SK-N-MC (cell line): ENCODE measurements around the gene DACT1.
A peak's percentile ranks its signal among the peaks of the same experiment; 100 is the strongest.

ENCODE experiments used
- DNase-seq: peaks from one replicate; pipeline ENCODE4 v3.0.0-alpha.2; 2011; ENCODE audit warnings: low read depth, low spot score
- H3K27ac ChIP-seq: fragments of 200-600 bp; sonication (generic); 2 replicates; pipeline ENCODE4 v1.5.1; 2016; ENCODE audit warnings: mixed run types
- H3K36me3 ChIP-seq: fragments of 200-600 bp; sonication (generic); 2 replicates; pipeline ENCODE4 v1.6.1; 2017; ENCODE audit warnings: antibody characterized with exemption, low read length, mixed read lengths; ENCODE audit not compliant: insufficient read depth
- H3K4me3 ChIP-seq: fragments of 200-600 bp; sonication (generic); 2 replicates; pipeline ENCODE4 v1.5.1; 2016
- H3K9ac ChIP-seq: fragments of 200-600 bp; sonication (generic); 2 replicates; pipeline ENCODE4 v1.8.0; 2017; ENCODE audit warnings: mixed run types, mixed read lengths; ENCODE audit not compliant: insufficient read length
- H3K9me3 ChIP-seq: fragments of 200-600 bp; sonication (generic); 2 replicates; pipeline ENCODE4 v1.6.1; 2017; ENCODE audit warnings: low read depth, mild to moderate bottlenecking, antibody characterized with exemption, low read length, moderate library complexity, mixed read lengths
- EZH2 ChIP-seq: fragments of 200-600 bp; sonication (generic); IDR thresholded peaks from one replicate; pipeline ENCODE4 v1.6.1; 2017; ENCODE audit warnings: antibody characterized with exemption
- FOXP2 ChIP-seq: optimal IDR thresholded peaks from 2 replicates; pipeline ENCODE3; 2011; ENCODE audit warnings: mild to moderate bottlenecking, moderate library complexity; ENCODE audit not compliant: insufficient read depth; ENCODE audit errors: extremely low read length, control extremely low read depth
- POLR2AphosphoS5 ChIP-seq: IDR thresholded peaks from 2 replicates; pipeline ENCODE4 v1.6.1; 2012; ENCODE audit warnings: mild to moderate bottlenecking, low read depth, low read length, borderline replicate concordance

Gene DACT1

GRCh38 chr14:58633831-58634230 is 3.9 kb upstream of the DACT1 start:
- Histone ChIP-seq H3K9ac (no peak overlapping the region), H3K27ac (no peak overlapping the region), H3K9me3 (no peaks in the 10 kb centered on the region), H3K36me3 (no peaks in the 10 kb centered on the region), H3K4me3 (no peak overlapping the region)
- DNase-seq: no peak
- TF ChIP-seq EZH2 (no peak), FOXP2 (no peak), POLR2AphosphoS5 (no peak)

DNA sequence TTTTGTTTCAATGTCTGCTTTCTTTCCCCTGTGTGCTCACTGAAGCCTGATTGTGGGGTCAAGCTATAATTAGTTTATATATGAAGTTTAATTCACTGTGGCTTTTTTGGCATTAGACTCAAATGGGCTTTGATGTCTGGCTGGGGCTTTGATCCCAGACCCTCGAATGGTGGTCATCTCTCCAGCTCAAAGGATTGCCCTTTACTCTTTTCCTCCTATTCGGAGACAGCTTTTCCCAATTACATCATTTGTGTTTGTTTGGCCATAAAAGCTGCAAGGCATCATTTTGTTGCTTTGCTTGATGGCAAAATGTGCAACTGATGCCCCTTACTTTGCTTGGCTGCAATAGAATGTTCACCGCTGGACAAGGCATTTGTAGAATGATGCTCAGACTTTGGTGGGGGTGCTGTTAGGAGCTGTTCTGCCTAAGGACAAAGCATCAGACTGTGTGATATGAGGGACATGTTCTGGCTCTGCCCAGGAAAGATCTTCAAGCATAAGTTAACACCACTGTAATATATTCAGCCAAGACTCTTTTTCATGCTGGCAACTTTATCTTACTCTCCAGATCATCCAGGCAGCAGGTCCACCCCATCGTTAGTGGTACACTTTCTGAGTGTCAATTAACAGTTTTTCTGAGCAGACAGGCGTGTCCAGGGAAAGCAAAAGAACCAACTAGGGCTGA is 3.2 kb upstream of the DACT1 start:
- no peaks in the 10 kb centered on the region for H3K36me3 ChIP-seq
- H3K4me3 ChIP-seq: no peak overlapping the region
- H3K27ac ChIP-seq: no peak overlapping the region
- no peak for DNase-seq
- H3K9me3 ChIP-seq: no peaks in the 10 kb centered on the region
- TF ChIP-seq FOXP2 (no peak), EZH2 (no peak), POLR2AphosphoS5 (no peak)
- H3K9ac ChIP-seq: no peak overlapping the region

- no peak for DNase-seq
- TF ChIP-seq EZH2 (no peak), FOXP2 (no peak), POLR2AphosphoS5 (no peak)
- no peak overlapping the region for H3K9ac ChIP-seq
- no peaks in the 10 kb centered on the region for H3K36me3 ChIP-seq
- no peak overlapping the region for H3K4me3 ChIP-seq
- no peak overlapping the region for H3K27ac ChIP-seq
- no peaks in the 10 kb centered on the region for H3K9me3 ChIP-seq
Observed at GRCh38 chr14:58635091-58635830, 2.5 kb upstream of the DACT1 start.

- DNase-seq: no peak
- H3K36me3 ChIP-seq: no peaks in the 10 kb centered on the region
- H3K27ac ChIP-seq: no peak overlapping the region
- no peaks in the 10 kb centered on the region for H3K9me3 ChIP-seq
- H3K9ac ChIP-seq: no peak overlapping the region
- TF ChIP-seq POLR2AphosphoS5: no peak
- no peak for TF ChIP-seq FOXP2
- TF ChIP-seq EZH2: no peak
- no peak overlapping the region for H3K4me3 ChIP-seq
Observed at GRCh38 chr14:58636129-58636528, 1.6 kb upstream of the DACT1 start.

GRCh38 chr14:58637040-58637390 is 747 bp upstream of the DACT1 start:
- no peaks in the 10 kb centered on the region for H3K36me3 ChIP-seq
- DNase-seq: no peak
- H3K27ac ChIP-seq: no peak overlapping the region
- H3K4me3 ChIP-seq: peak overlapping the region; percentile 82
- peak overlapping the region; percentile 28 for H3K9ac ChIP-seq
- H3K9me3 ChIP-seq: no peaks in the 10 kb centered on the region
- no peak for TF ChIP-seq EZH2
- TF ChIP-seq FOXP2: no peak
- TF ChIP-seq POLR2AphosphoS5: no peak

GRCh38 chr14:58638231-58639197 is 752 bp downstream of the DACT1 start:
- no peak for DNase-seq
- Histone ChIP-seq H3K9me3 (no peaks in the 10 kb centered on the region), H3K9ac (no peak overlapping the region), H3K27ac (no peak overlapping the region), H3K36me3 (no peaks in the 10 kb centered on the region), H3K4me3 (peak overlapping the region; percentile 82)
- no peak for TF ChIP-seq FOXP2
- peak; percentile 79 for TF ChIP-seq EZH2

- Histone ChIP-seq H3K4me3 (no peak overlapping the region; the same call in 1 of the 2 replicates), H3K9me3 (no peaks in the 10 kb centered on the region), H3K36me3 (no peaks in the 10 kb centered on the region), H3K27ac (no peak overlapping the region), H3K9ac (no peak overlapping the region)
- no peak for DNase-seq
- TF ChIP-seq FOXP2 (no peak), POLR2AphosphoS5 (no peak), EZH2 (no peak)
Observed at GRCh38 chr14:58639198-58639565, 1.4 kb downstream of the DACT1 start.
